ENCODE results near the gene KXD1. TPM values are rescaled to one million over a fixed set of nuclear protein-coding genes. Genes with fewer than 3 reads are reported as not detected.
"Not testable (repeated sequence)": the region's sequence is repeated elsewhere in the genome, so short reads cannot be mapped to it uniquely, and the experiment has no call there.

The KXD1 gene
- total and polyA plus RNA-seq, 4 donors: 28.0 to 76.0 (median 60.7) TPM

DNA sequence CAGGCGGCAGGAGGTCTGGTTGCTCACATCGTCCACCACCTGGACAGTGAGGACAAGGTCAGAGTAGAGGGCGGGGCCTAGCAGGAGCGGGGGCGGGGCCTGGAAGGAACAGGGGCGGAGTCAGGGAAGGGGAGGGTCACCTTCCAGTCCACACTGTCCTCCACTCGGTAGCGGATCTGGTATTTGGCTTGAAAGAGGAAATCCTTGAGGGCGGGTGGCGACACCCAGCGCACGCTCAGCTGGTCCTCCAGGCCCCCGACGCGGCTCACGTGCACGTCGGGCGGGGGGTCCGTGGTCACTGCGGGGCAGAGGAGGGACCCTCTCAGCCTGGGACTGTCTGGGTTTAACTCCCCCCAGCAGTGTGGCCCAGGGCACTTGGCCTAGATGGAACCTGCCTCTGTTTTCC lies 39.1 kb downstream of the KXD1 start:
- no peaks in the 10 kb centered on the region for H3K9me3 ChIP-seq (ENCODE audit: control insufficient read depth, insufficient read depth, low read length)
- WGBS (ENCODE audit: insufficient coverage): 23% methylated on average over 17 of the region's 21 CpGs
- no peak for DNase-seq (ENCODE audit: low read depth in 4 of 6, low spot score in 6 of 6)
- peaks cover 11% of the 10 kb centered on the region for H3K36me3 ChIP-seq (ENCODE audit: control insufficient read depth, insufficient read depth, low read length)
- H3K4me1 ChIP-seq (ENCODE audit: control insufficient read depth, insufficient read depth, low read length): peaks cover 37% of the 10 kb centered on the region
- H3K27me3 ChIP-seq (ENCODE audit: control insufficient read depth, insufficient read depth, low read length): peaks cover 34% of the 10 kb centered on the region
- no peak overlapping the region for H3K4me3 ChIP-seq (ENCODE audit: low read depth, low read length)
- no peak overlapping the region for H3K27ac ChIP-seq (ENCODE audit: low read depth, low read length)

DNA sequence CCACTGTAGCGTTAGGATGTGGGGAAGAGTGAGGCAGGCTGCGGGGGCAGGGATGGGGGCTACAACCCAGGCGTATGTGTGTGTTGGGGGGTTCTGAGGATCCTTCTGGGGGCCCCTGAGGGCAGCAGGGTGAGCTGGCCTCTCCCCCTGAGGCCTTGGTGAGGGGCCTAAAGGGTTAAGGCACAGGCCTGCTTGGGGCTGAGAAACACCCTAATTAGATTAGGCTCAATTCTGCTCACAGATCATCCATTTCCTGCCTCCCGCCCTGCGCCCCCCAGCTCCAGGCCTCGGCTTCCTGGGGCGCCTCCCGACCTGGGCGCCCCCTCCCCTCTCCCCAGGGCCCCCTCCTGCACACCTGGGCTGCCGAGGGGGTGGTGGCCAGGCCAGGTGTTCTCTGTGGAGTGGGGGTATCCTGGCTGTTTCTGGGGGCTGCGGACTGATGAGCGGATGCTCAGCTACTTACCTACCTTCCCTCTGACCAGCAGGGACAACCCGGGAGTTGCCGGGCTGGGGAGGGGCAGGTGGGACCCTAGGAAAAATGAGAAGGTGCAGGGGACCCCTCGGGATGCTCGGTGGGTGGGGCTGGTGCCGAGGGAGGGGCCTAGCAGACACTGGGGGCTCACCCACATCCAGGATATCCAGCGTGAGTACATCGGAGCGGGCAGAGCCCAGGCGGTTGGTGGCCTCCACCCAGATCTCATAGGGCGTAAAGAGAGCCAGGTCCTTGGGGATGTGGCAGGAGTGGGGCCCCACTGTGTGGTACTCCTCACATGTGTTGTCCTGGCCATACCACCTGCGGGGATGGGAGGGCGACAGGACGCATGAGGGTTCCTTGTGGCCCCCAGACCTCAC lies 40.4 kb downstream of the KXD1 start:
- peaks cover 43% of the 10 kb centered on the region for H3K27me3 ChIP-seq (ENCODE audit: control insufficient read depth, insufficient read depth, low read length)
- H3K4me3 ChIP-seq (ENCODE audit: low read depth, low read length): no peak overlapping the region
- peaks cover 4% of the 10 kb centered on the region for H3K36me3 ChIP-seq (ENCODE audit: control insufficient read depth, insufficient read depth, low read length)
- no peak overlapping the region for H3K27ac ChIP-seq (ENCODE audit: low read depth, low read length)
- peaks cover 31% of the 10 kb centered on the region for H3K4me1 ChIP-seq (ENCODE audit: control insufficient read depth, insufficient read depth, low read length)
- no peaks in the 10 kb centered on the region for H3K9me3 ChIP-seq (ENCODE audit: control insufficient read depth, insufficient read depth, low read length)
- WGBS (ENCODE audit: insufficient coverage): 59% methylated on average over 14 of the region's 25 CpGs
- no peak for DNase-seq (ENCODE audit: low read depth in 4 of 6, low spot score in 6 of 6)

DNA sequence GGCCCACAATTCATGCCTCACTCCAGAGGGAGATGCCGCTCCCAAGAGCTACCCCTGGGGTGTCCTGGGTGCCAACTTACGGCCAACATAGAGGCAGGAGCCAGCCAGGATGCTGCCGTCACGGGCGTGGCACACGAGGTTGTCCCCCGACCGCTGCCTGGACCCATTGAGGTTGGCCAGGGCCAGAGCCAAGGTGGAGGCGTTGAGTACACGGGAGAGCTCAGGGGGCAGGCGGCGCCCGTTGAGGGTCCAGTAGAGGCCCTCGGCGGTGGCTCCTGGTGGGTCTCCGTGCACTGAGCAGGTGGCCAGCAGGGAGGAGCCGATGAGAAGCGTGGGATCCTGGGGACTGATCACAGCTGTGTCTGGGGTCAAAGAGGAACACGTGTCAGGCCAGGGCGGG lies 41.8 kb downstream of the KXD1 start:
- 91% methylated on average over 20 of the region's 20 CpGs for WGBS (ENCODE audit: insufficient coverage)
- Histone ChIP-seq H3K36me3 (ENCODE audit: control insufficient read depth, insufficient read depth, low read length) (no peaks in the 10 kb centered on the region), H3K9me3 (ENCODE audit: control insufficient read depth, insufficient read depth, low read length) (no peaks in the 10 kb centered on the region), H3K4me1 (ENCODE audit: control insufficient read depth, insufficient read depth, low read length) (peaks cover 30% of the 10 kb centered on the region), H3K4me3 (ENCODE audit: low read depth, low read length) (no peak overlapping the region), H3K27me3 (ENCODE audit: control insufficient read depth, insufficient read depth, low read length) (peaks cover 57% of the 10 kb centered on the region), H3K27ac (ENCODE audit: low read depth, low read length) (no peak overlapping the region)
- no peak for DNase-seq (ENCODE audit: low read depth in 4 of 6, low spot score in 6 of 6)

DNA sequence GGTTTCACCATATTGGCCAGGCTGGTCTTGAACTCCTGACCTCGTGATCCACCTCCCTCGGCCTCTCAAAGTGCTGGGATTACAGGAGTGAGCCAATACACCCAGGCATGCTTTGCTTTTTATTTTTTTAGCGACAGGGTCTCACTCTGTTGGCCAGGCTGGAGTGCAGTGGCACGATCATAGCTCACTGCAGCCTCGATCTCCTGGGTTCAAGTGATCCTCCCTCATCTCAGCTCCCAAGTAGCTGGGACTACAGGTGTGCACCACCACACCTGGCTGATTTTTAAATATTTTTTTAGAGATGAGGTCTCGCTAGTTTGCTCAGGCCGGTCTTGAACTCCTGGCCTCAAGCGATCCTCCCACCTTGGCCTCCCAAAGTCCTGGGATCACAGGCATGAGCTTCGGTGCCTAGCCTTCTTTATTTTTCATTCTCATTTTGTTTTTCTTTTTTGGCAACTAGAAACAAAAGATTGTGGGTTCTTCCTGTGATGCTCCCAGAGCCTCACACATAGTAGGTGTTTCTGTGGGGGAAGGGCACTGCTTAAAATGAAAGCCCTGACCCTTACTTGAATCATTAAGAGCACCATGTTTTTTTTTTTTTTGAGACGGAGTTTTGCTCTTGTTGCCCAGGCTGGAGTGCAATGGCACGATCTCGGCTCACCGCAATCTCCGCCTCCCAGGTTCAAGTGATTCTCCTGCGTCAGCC lies 43.2 kb downstream of the KXD1 start:
- H3K36me3 ChIP-seq (ENCODE audit: control insufficient read depth, insufficient read depth, low read length); H3K4me3 ChIP-seq (ENCODE audit: low read depth, low read length); H3K9me3 ChIP-seq (ENCODE audit: control insufficient read depth, insufficient read depth, low read length); H3K27ac ChIP-seq (ENCODE audit: low read depth, low read length); DNase-seq (ENCODE audit: low read depth in 4 of 6, low spot score in 6 of 6): not testable (repeated sequence)
- Histone ChIP-seq H3K4me1 (ENCODE audit: control insufficient read depth, insufficient read depth, low read length) (peaks cover 26% of the 10 kb centered on the region), H3K27me3 (ENCODE audit: control insufficient read depth, insufficient read depth, low read length) (peaks cover 69% of the 10 kb centered on the region)
- 93% methylated on average over 11 of the region's 15 CpGs for WGBS (ENCODE audit: insufficient coverage)

DNA sequence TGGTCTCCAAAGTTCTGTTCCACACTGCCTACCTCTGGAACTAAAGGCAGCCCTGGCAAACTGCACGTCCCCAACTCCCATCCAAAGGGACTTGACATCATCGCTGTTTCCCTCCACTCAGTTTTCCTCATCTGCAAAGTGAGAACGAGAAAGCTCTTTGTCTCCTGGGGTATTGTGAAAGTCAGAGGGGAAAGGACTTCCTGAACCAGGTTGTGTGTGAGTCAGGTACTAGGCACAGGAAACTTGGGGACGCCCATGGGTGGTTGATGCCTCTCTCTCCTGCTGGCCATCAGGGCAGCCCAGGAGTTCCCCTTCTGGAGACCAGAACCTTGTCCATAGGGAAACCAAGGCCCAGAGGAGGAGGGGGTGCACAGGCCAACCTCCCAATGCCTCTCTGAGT lies 44.2 kb downstream of the KXD1 start:
- Histone ChIP-seq H3K4me3 (ENCODE audit: low read depth, low read length) (no peak overlapping the region), H3K36me3 (ENCODE audit: control insufficient read depth, insufficient read depth, low read length) (no peaks in the 10 kb centered on the region), H3K27me3 (ENCODE audit: control insufficient read depth, insufficient read depth, low read length) (peaks cover 68% of the 10 kb centered on the region), H3K4me1 (ENCODE audit: control insufficient read depth, insufficient read depth, low read length) (peaks cover 27% of the 10 kb centered on the region), H3K27ac (ENCODE audit: low read depth, low read length) (no peak overlapping the region), H3K9me3 (ENCODE audit: control insufficient read depth, insufficient read depth, low read length) (no peaks in the 10 kb centered on the region)
- DNase-seq (ENCODE audit: low read depth in 4 of 6, low spot score in 6 of 6): no peak
- 76% methylated on average over 2 of the region's 4 CpGs for WGBS (ENCODE audit: insufficient coverage)

DNA sequence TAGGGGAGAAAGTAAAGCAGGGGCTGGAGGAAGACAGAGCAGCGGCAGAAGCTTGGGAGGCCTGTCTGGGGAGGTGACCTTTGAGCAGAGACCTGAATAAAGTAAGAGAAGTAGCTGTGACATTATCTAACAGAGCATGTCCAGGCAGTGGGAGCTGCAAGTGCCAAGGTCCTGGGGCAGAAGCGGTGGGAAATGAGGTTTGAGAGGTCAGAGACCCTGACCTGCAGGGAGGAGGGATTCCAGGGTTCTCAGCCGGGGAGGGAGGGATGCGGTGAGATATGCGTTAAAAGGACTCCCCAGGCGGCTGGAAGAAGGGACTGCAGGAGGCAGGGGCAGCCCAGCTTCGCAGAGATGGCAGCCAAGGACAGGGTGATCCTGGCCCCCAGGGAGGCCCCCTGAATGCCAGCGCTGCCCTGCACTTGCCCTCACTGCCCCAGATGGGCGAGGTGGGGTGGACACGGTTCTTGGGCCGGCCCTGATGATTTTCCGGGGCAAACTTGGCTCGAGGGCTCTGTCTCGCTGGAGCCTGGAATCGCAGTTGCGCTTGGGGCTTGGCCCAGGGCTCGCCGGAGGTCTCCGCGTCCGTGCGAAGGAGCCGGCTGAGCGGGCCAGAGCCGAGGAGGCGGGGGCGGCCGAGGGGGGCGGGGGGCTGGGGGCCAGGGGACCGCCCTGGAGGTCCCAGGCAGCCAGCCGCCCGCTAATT lies 45.7 kb downstream of the KXD1 start:
- WGBS (ENCODE audit: insufficient coverage): 8% methylated on average over 28 of the region's 32 CpGs
- Histone ChIP-seq H3K27ac (ENCODE audit: low read depth, low read length) (no peak overlapping the region), H3K27me3 (ENCODE audit: control insufficient read depth, insufficient read depth, low read length) (peaks cover 71% of the 10 kb centered on the region), H3K36me3 (ENCODE audit: control insufficient read depth, insufficient read depth, low read length) (no peaks in the 10 kb centered on the region), H3K4me3 (ENCODE audit: low read depth, low read length) (no peak overlapping the region), H3K9me3 (ENCODE audit: control insufficient read depth, insufficient read depth, low read length) (no peaks in the 10 kb centered on the region), H3K4me1 (ENCODE audit: control insufficient read depth, insufficient read depth, low read length) (peaks cover 35% of the 10 kb centered on the region)
- no peak for DNase-seq (ENCODE audit: low read depth in 4 of 6, low spot score in 6 of 6)

DNA sequence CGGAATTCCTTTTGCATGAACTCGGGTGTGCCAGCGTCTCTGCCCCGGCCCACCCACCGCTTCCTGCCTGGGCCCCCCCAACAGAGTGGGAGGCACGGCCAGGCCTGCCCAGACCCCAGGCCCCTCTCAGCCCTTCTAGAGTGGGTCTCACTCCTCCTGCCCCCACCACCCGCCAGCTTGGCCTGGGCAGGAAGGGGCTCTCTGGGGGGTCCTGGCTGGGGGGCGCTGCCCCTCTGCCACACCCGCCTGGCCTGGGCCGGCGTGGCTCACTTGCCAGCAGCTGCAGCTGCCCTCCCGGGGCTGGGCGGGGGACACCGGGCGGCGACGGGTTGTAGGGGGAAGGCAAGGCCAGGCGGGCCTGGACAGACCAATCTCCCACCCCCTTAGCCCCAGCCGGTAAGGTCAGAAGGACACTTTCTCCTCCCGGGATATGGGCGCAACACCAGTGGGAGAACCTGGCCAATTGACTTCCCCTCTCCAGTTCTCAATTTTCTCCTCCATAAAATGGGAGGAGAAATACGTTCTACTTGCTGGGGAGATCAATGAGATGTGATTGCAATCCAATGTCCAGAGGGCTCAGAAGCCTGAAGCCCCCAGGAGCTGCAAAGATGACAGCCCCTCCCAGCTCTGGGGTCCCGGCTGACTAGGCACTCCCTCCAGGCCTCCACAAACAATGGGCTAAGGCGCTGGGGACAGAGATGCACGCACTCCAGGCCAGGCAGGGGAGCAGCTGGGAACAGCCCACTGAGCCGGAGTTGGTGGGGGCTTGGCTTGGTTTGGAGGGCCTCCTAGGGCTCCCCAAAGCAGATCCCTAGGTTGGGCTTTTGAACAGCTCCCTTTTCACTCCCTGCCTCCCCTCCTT lies 46.5 kb downstream of the KXD1 start:
- Histone ChIP-seq H3K27me3 (ENCODE audit: control insufficient read depth, insufficient read depth, low read length) (peaks cover 75% of the 10 kb centered on the region), H3K27ac (ENCODE audit: low read depth, low read length) (no peak overlapping the region), H3K9me3 (ENCODE audit: control insufficient read depth, insufficient read depth, low read length) (no peaks in the 10 kb centered on the region), H3K4me1 (ENCODE audit: control insufficient read depth, insufficient read depth, low read length) (peaks cover 35% of the 10 kb centered on the region), H3K36me3 (ENCODE audit: control insufficient read depth, insufficient read depth, low read length) (no peaks in the 10 kb centered on the region), H3K4me3 (ENCODE audit: low read depth, low read length) (no peak overlapping the region)
- no peak for DNase-seq (ENCODE audit: low read depth in 4 of 6, low spot score in 6 of 6)
- WGBS (ENCODE audit: insufficient coverage): 15% methylated on average over 11 of the region's 26 CpGs

DNA sequence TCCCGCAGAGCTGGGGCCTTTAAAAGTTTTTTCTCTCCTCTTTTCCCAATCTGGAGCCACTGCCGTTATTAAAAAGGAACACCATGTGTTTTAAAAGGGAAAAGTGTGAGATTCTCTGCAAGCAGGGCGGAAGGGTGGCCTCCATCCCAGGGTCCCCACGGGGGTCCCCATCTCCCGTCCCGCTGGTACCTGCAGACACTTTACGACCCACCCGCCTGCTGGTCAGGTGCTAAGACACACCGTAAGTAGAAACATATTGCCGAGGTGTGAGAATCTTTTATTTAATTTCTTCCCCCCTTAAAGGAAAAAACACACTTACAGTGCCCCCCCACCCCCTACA lies 47.1 kb downstream of the KXD1 start:
- Histone ChIP-seq H3K27ac (ENCODE audit: low read depth, low read length) (no peak overlapping the region), H3K36me3 (ENCODE audit: control insufficient read depth, insufficient read depth, low read length) (no peaks in the 10 kb centered on the region), H3K4me1 (ENCODE audit: control insufficient read depth, insufficient read depth, low read length) (peaks cover 35% of the 10 kb centered on the region), H3K9me3 (ENCODE audit: control insufficient read depth, insufficient read depth, low read length) (no peaks in the 10 kb centered on the region), H3K27me3 (ENCODE audit: control insufficient read depth, insufficient read depth, low read length) (peaks cover 76% of the 10 kb centered on the region), H3K4me3 (ENCODE audit: low read depth, low read length) (no peak overlapping the region)
- 42% methylated on average over 3 of the region's 10 CpGs for WGBS (ENCODE audit: insufficient coverage)
- no peak for DNase-seq (ENCODE audit: low read depth in 4 of 6, low spot score in 6 of 6)

DNA sequence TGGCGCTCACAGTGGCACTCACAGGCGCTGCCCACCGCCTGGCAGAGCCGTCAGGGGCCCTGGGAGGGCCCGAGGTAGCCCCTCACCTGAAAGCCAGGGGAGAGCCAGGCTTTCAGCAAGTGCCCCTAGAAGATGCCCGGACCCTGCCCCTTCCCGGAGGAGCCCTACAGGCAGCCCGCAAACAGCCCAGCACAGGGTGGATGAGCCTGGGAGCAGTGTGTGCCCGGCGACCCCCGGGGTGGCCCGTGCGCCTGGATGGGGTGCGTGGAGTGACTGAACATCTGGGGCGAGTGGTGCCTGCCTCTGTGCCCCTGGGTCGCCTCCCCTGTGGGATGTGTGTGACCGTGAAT lies 47.5 kb downstream of the KXD1 start:
- 8% methylated on average over 17 of the region's 17 CpGs for WGBS (ENCODE audit: insufficient coverage)

More for the DNA sequence above, 47.5 kb downstream of the KXD1 start:
- Histone ChIP-seq H3K4me3 (ENCODE audit: low read depth, low read length) (no peak overlapping the region), H3K4me1 (ENCODE audit: control insufficient read depth, insufficient read depth, low read length) (peaks cover 36% of the 10 kb centered on the region), H3K9me3 (ENCODE audit: control insufficient read depth, insufficient read depth, low read length) (no peaks in the 10 kb centered on the region), H3K27ac (ENCODE audit: low read depth, low read length) (no peak overlapping the region), H3K27me3 (ENCODE audit: control insufficient read depth, insufficient read depth, low read length) (peaks cover 78% of the 10 kb centered on the region), H3K36me3 (ENCODE audit: control insufficient read depth, insufficient read depth, low read length) (no peaks in the 10 kb centered on the region)
- no peak for DNase-seq (ENCODE audit: low read depth in 4 of 6, low spot score in 6 of 6)
